Glutamatergic neuron (in vitro differentiated cells): Measurements from ENCODE around the gene THSD4. TPM values are rescaled to one million over a fixed set of nuclear protein-coding genes. Genes with fewer than 3 reads are reported as not detected.

Experiments used
- DNase-seq: peaks from one replicate; pipeline ENCODE4 v3.0.0; 2022
- H3K27ac Mint-ChIP-seq: one replicate; pipeline ENCODE4 v1.8.0; 2020; ENCODE audit warnings: mild to moderate bottlenecking, mixed read lengths, inconsistent platforms; ENCODE audit not compliant: unreplicated experiment
- H3K27me3 Mint-ChIP-seq: one replicate; pipeline ENCODE4 v1.8.0; 2020; ENCODE audit warnings: mild to moderate bottlenecking, moderate library complexity, mixed read lengths, inconsistent platforms; ENCODE audit not compliant: unreplicated experiment
- H3K36me3 Mint-ChIP-seq: one replicate; pipeline ENCODE4 v1.8.0; 2020; ENCODE audit warnings: mild to moderate bottlenecking, mixed read lengths, inconsistent platforms; ENCODE audit not compliant: unreplicated experiment
- H3K4me1 Mint-ChIP-seq: one replicate; pipeline ENCODE4 v1.8.0; 2020; ENCODE audit warnings: mild to moderate bottlenecking, low read depth, mixed read lengths, inconsistent platforms; ENCODE audit not compliant: unreplicated experiment
- H3K4me3 Mint-ChIP-seq: one replicate; pipeline ENCODE4 v1.8.0; 2020; ENCODE audit warnings: mild to moderate bottlenecking, mixed read lengths, inconsistent platforms; ENCODE audit not compliant: unreplicated experiment
- H3K9me3 Mint-ChIP-seq: one replicate; pipeline ENCODE4 v1.8.0; 2020; ENCODE audit warnings: mild to moderate bottlenecking, moderate library complexity, mixed read lengths, inconsistent platforms; ENCODE audit not compliant: unreplicated experiment
- CTCF ChIP-seq: fragments of 200-600 bp; sonication (generic); IDR thresholded peaks from one replicate; pipeline ENCODE4 v1.5.0; 2021; ENCODE audit not compliant: partially characterized antibody, unreplicated experiment
- total RNA-seq: library from RNA; stranded (reverse); fragmentation: NEBNext Ultra II Directional; extraction: Animal tissue kit (Norgen Biotek cat#: 25700); gene quantifications from one replicate; pipeline ENCODE4 v1.2.1, GENCODE V29; 2021; ENCODE audit not compliant: unreplicated experiment

The THSD4 gene
- total RNA-seq, 1 donor from 2014 or later: 12.3 TPM

- no peaks in the 10 kb centered on the region for H3K9me3 Mint-ChIP-seq
- H3K4me3 Mint-ChIP-seq: no peak overlapping the region
- no peaks in the 10 kb centered on the region for H3K36me3 Mint-ChIP-seq
- no peak for TF ChIP-seq CTCF
- peaks cover 2% of the 10 kb centered on the region for H3K27me3 Mint-ChIP-seq
- DNase-seq: no peak
- H3K27ac Mint-ChIP-seq: no peak overlapping the region
- peaks cover 5% of the 10 kb centered on the region for H3K4me1 Mint-ChIP-seq
Measured at GRCh38 chr15:71577071-71577470, 461.8 kb downstream of the THSD4 start.

GRCh38 chr15:71581398-71581930 is 466.2 kb downstream of the THSD4 start:
- no peak for DNase-seq
- H3K4me3 Mint-ChIP-seq: no peak overlapping the region
- H3K4me1 Mint-ChIP-seq: no peaks in the 10 kb centered on the region
- no peak overlapping the region for H3K27ac Mint-ChIP-seq
- no peak for TF ChIP-seq CTCF
- peaks cover 5% of the 10 kb centered on the region for H3K9me3 Mint-ChIP-seq
- H3K36me3 Mint-ChIP-seq: peaks cover 13% of the 10 kb centered on the region
- no peaks in the 10 kb centered on the region for H3K27me3 Mint-ChIP-seq

- Mint-ChIP-seq H3K27ac (no peak overlapping the region), H3K4me1 (no peaks in the 10 kb centered on the region), H3K36me3 (peaks cover 13% of the 10 kb centered on the region), H3K4me3 (no peak overlapping the region), H3K9me3 (peaks cover 7% of the 10 kb centered on the region), H3K27me3 (no peaks in the 10 kb centered on the region)
- DNase-seq: no peak
- no peak for TF ChIP-seq CTCF
Measured at GRCh38 chr15:71585159-71585558, 469.9 kb downstream of the THSD4 start.

- Mint-ChIP-seq H3K36me3 (peaks cover 13% of the 10 kb centered on the region), H3K9me3 (peaks cover 7% of the 10 kb centered on the region), H3K27me3 (no peaks in the 10 kb centered on the region), H3K4me3 (no peak overlapping the region), H3K4me1 (peaks cover 5% of the 10 kb centered on the region), H3K27ac (no peak overlapping the region)
- no peak for TF ChIP-seq CTCF
- DNase-seq: no peak
Measured at GRCh38 chr15:71586463-71586862, 471.2 kb downstream of the THSD4 start.

- TF ChIP-seq CTCF: no peak
- no peak overlapping the region for H3K27ac Mint-ChIP-seq
- no peaks in the 10 kb centered on the region for H3K27me3 Mint-ChIP-seq
- H3K36me3 Mint-ChIP-seq: peaks cover 13% of the 10 kb centered on the region
- H3K9me3 Mint-ChIP-seq: peaks cover 7% of the 10 kb centered on the region
- H3K4me3 Mint-ChIP-seq: no peak overlapping the region
- no peak for DNase-seq
- H3K4me1 Mint-ChIP-seq: peaks cover 6% of the 10 kb centered on the region
Measured at GRCh38 chr15:71588746-71589145, 473.5 kb downstream of the THSD4 start.
